H1 (cell line): ENCODE results near the gene FOXP2. TPM values are rescaled to one million over a fixed set of nuclear protein-coding genes. Genes with fewer than 3 reads are reported as not detected.

Source experiments
- SIRT6 ChIP-seq: IDR thresholded peaks from one replicate; pipeline ENCODE4 v1.7.1; 2012; ENCODE audit warnings: low read length, inconsistent platforms
- polyA plus RNA-seq, 7 experiments: library from polyadenylated mRNA; depleted of rRNA in 3 of 7; stranded (reverse) in 5 of 7; unstranded in 2 of 7; fragments of >200 nt in 5 of 7; fragments of 200-250 nt in 2 of 7; gene quantifications; 1 replicate in 5 of 7; 2 replicates in 1 of 7; 4 replicates in 1 of 7; pipeline versions ENCODE4 v1.2.1 to v1.2.3, GENCODE V29; 2011 to 2013; ENCODE audit warnings: missing spikeins in 2 of 7, mixed read lengths in 2 of 7
- total RNA-seq: library from RNA; stranded (reverse); fragmentation: NEBNext Ultra II Directional; extraction: Animal tissue kit (Norgen Biotek cat#: 25700); gene quantifications from 2 replicates; pipeline ENCODE4 v1.2.1, GENCODE V29; 2021

FOXP2 gene
- total and polyA plus RNA-seq, 2 of the 8 experiments (the other 6 are each of a cell fraction or from before 2014, with no cell fraction given) = 0.09 to 0.43 TPM

DNA sequence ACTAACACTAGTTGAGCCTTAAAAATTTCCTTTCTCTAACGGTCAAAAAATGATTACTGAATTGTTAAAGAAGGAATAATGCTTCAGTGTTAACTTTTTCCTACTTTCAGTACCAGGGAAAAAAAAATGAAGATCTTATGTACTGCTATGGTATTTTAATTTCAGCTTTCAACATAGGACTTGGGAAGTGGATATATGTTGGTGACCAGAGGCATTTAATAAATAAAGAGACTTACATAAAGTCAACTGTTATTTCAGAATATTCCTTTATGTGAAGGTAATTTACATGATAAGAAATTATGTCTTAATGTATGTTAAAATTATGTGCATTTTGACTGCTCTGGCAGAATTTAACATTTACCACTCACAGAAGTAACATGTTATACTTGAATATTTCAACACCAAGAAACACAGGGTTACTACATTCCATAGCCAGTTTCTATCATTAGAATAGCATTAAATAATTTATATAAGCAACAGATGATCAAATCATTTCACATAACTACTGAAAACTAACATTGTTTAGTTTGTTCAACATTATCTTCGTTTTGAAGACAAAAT is 257.0 kb downstream of the FOXP2 start (continued):
- TF ChIP-seq SIRT6 = no peak
